Astrocyte of the cerebellum (primary cell): ENCODE results near the gene LRIF1.

Experiments used
- DNase-seq: peaks from one replicate; pipeline ENCODE4 v3.0.0-alpha.2; 2011; ENCODE audit warnings: low read depth
- H3K4me3 ChIP-seq: 2 replicates; pipeline ENCODE4 v1.5.1; 2011; ENCODE audit warnings: mild to moderate bottlenecking, low read depth, low read length, moderate library complexity
- in situ Hi-C: cut with HindIII; loops from 2 replicates; pipeline ENCODE4 v1.10.0; 2017; ENCODE audit warnings: low sequenced_read_pairs
- TF ChIP-seq, protein P1 (sequence below): IDR thresholded peaks from 2 replicates; pipeline ENCODE4 v1.5.1; 2012; ENCODE audit warnings: low read length, low read depth, moderate library complexity, mild to moderate bottlenecking; ENCODE audit errors: missing control alignments

Gene LRIF1

GRCh38 chr1:110982320-110982719 lies 18.6 kb upstream of the LRIF1 start:
- TF ChIP-seq, protein P1, sequence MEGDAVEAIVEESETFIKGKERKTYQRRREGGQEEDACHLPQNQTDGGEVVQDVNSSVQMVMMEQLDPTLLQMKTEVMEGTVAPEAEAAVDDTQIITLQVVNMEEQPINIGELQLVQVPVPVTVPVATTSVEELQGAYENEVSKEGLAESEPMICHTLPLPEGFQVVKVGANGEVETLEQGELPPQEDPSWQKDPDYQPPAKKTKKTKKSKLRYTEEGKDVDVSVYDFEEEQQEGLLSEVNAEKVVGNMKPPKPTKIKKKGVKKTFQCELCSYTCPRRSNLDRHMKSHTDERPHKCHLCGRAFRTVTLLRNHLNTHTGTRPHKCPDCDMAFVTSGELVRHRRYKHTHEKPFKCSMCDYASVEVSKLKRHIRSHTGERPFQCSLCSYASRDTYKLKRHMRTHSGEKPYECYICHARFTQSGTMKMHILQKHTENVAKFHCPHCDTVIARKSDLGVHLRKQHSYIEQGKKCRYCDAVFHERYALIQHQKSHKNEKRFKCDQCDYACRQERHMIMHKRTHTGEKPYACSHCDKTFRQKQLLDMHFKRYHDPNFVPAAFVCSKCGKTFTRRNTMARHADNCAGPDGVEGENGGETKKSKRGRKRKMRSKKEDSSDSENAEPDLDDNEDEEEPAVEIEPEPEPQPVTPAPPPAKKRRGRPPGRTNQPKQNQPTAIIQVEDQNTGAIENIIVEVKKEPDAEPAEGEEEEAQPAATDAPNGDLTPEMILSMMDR: no peak
- in situ Hi-C loops: no loop called here
- no peak for DNase-seq
- H3K4me3 ChIP-seq: no peak overlapping the region

DNA sequence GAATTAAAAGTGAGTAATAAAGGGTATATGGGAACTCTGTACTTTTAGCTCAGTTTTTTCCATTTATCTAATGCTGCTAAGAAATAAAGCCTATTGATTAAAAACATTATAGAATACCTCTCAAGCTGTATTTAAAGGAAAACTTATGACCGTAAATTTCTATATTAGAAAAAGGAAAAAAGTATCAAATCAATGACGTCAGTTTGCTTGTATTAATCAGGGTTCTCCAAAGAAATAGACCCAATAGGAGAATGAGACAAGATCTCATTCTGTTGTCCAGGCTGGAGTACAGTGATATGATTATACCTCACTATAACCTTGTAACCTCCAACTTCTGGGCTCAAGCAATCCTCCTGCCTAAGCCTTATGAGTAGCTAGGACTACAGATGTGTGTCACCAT lies 15.4 kb upstream of the LRIF1 start:
- in situ Hi-C loops: no loop called here
- H3K4me3 ChIP-seq: no peak overlapping the region
- DNase-seq: no peak
- TF ChIP-seq, protein P1: no peak

DNA sequence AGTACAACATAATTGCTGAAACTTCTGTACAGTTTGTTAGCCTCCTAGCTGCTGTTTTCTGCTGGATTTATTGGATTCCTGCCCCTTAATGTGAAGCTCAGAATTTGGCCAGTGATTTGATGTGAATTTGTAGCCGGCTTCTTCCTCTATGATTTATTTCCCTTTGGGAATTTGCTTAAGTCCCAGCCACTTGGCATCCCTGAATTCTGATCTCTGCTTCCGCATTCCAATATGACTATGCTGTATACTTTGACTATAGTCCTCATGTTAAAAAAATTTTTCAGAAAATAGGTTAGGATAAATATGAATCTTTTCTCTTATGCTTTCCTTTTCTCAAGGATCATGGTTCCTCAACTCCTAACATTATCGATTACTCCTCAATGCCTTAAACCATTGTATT lies 12.4 kb upstream of the LRIF1 start:
- H3K4me3 ChIP-seq: no peak overlapping the region
- no peak for DNase-seq
- in situ Hi-C loops: no loop called here
- TF ChIP-seq, protein P1: no peak

DNA sequence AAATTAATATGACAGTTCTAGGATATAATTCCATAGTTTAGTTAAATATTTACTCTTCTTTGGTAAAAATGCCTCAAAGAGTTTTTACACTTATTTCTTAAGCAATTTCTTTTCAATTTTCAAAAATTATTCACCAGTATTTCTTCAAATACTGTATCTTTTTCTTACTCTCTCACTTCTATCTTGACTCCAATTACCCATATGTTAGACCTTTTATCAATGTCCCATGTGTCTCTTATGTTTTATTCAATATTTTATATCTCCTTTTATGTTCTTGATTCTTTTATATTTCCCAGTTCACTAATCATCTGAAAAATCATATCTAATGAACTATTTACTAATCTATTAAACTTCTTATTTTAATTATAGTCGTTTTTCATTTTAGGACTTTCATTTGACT lies 11.5 kb upstream of the LRIF1 start:
- TF ChIP-seq, protein P1: no peak
- no peak overlapping the region for H3K4me3 ChIP-seq
- no peak for DNase-seq
- in situ Hi-C loops: no loop called here

GRCh38 chr1:110967256-110967655 lies 3.5 kb upstream of the LRIF1 start:
- no peak overlapping the region for H3K4me3 ChIP-seq
- in situ Hi-C loops: no loop called here
- TF ChIP-seq, protein P1: no peak
- DNase-seq: no peak

DNA sequence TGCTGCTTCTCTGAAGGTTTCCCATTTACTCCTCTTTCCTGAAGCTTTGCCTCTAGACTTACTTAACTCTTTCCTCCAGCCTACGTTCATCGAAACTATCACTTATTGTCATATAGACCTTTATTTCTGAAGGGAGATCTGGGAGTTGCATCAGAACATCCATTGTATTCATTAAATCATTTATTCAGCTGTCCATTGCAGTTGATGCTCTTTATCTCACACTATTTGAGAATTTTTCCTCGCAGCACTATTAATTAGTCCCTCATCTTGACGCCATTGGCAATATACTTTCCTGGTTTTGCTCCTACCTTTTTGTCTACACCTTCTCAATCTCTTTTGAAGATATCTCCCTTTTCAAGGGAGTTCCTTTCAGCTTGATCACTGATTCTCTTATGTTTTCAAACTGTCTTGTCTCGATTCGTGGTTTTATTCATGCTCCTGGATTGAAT lies 757 bp upstream of the LRIF1 start:
- in situ Hi-C loops: no loop called here
- TF ChIP-seq, protein P1: no peak
- DNase-seq: no peak
- H3K4me3 ChIP-seq: peak overlapping the region; percentile 72

DNA sequence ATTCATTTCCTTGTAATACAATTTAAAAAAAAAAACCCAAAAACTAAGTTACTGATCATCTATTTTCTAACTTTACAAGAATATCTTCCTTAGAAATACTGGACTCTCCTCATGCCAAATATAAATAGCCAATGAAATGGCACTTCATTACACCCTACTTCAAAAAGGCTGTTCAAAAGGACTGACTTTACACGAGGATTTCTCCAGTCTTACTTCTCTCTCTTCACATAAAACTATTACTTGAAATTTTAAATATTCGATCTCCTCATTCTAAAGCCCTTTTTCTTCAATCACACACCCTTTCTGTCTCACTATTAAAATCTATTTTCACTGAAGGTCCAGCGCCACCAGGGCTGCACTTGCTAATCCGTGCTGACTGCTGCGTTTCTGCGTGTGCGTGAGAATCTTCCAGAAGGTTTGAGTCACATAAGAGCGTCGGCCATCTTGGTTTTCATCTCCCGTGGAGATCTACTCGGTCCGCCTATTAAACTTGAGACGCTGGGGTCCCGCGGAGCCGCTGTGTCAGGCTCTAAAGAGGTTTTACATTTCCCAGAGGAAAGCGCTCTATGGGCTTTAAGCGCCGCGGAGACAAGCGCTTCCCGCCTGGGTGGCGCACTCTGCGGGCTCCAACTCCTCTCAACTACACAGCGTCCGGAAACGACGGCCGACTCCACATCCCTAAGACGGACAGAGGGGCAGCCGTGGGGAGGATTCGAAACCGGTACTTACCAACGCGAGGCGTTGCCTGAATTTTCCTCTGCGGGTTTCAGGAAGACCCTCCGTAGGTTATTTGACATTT lies 631 bp downstream of the LRIF1 start:
- in situ Hi-C loops: no loop called here
- TF ChIP-seq, protein P1: no peak
- peak overlapping the region; percentile 72 for H3K4me3 ChIP-seq
- DNase-seq: peak; percentile 68
